ENCODE results near the gene USP31. TPM values are rescaled to one million over a fixed set of nuclear protein-coding genes. Genes with fewer than 3 reads are reported as not detected.

Gene USP31
- total and polyA plus RNA-seq, 2 of the 13 experiments (the other 11 are each of a cell fraction or from before 2014, with no cell fraction given) = 22.5 to 23.3 TPM

GRCh38 chr16:23061669-23062068 is 87.6 kb downstream of the USP31 start:
- Histone ChIP-seq H3K27me3 (ENCODE audit: control insufficient read depth in 1 of 2, insufficient read depth in 2 of 2, low read length in 2 of 2) (no peaks in the 10 kb centered on the region), H3K4me3 (replicated peaks in 1 of 3; ENCODE audit: insufficient read depth in 1 of 3, low read depth in 2 of 3, low read length in 3 of 3) (no peak overlapping the region), H3K27ac (ENCODE audit: extremely low read length, insufficient read depth, low read length) (no peak overlapping the region), H3K9me3 (ENCODE audit: low read length) (no peaks in the 10 kb centered on the region), H3K9ac (ENCODE audit: insufficient read depth, low read depth, low read length) (no peak overlapping the region), H3K4me2 (ENCODE audit: low read depth, low read length) (no peak overlapping the region), H4K20me1 (ENCODE audit: insufficient read depth, low read length) (peaks cover 4% of the 10 kb centered on the region; the same call in 1 of the 2 replicates), H2AFZ (ENCODE audit: low read length) (no peak overlapping the region), H3K79me2 (ENCODE audit: insufficient read depth, low read length) (no peaks in the 10 kb centered on the region), H3K36me3 (replicated peaks in 1 of 2; ENCODE audit: control insufficient read depth in 1 of 2, insufficient read depth in 2 of 2, low read length in 2 of 2) (peaks cover 3 to 4% of the 10 kb centered on the region in 2 experiments; a peak in 1 of 5 replicates), H3K4me1 (ENCODE audit: insufficient read depth, low read length) (no peaks in the 10 kb centered on the region)
- POLR2A ChIA-PET = no interaction called here
- WGBS (ENCODE audit: low lambda C conversion rate) = 53% methylated on average over 7 of the region's 7 CpGs
- intact Hi-C loops (cut with micrococcal nuclease; ENCODE audit: unreplicated experiment) = no loop called here
- no peak for FAIRE-seq
- CTCF ChIA-PET (ENCODE audit: low intra/inter-chr PET ratio, low total read pairs) = interaction anchor here (2.5 kb wide), 1 partner anchor 163 kb away, joined by 22 read pairs; no protein-coding TSS in a partner anchor
- BruUV-seq (replicated peaks) = no TSS peak
- DNase-seq (ENCODE audit: low spot score) = no peak
- in situ Hi-C loops (cut with HindIII; ENCODE audit: extremely low pct_ligation_motif_present, low pct_unique_long_range_greater_than_20kb) = loop anchor here (5.0 kb wide), 1 partner anchor 159 kb away; no protein-coding TSS in a partner anchor
- ATAC-seq = no peak
- TF ChIP-seq RBM22 (optimal IDR thresholded peaks at IDR 0.05; ENCODE audit: low read length) (peak; percentile 82), TCF7L2 (IDR thresholded peaks at IDR 0.05; ENCODE audit: low read depth, low read length) (peak; percentile 49; the same call in 1 of the 2 replicates), ZNF251 (CRISPR knock-in tag; IDR thresholded peaks at IDR 0.05) (no peak)
- TF ChIP-seq, protein P1, sequence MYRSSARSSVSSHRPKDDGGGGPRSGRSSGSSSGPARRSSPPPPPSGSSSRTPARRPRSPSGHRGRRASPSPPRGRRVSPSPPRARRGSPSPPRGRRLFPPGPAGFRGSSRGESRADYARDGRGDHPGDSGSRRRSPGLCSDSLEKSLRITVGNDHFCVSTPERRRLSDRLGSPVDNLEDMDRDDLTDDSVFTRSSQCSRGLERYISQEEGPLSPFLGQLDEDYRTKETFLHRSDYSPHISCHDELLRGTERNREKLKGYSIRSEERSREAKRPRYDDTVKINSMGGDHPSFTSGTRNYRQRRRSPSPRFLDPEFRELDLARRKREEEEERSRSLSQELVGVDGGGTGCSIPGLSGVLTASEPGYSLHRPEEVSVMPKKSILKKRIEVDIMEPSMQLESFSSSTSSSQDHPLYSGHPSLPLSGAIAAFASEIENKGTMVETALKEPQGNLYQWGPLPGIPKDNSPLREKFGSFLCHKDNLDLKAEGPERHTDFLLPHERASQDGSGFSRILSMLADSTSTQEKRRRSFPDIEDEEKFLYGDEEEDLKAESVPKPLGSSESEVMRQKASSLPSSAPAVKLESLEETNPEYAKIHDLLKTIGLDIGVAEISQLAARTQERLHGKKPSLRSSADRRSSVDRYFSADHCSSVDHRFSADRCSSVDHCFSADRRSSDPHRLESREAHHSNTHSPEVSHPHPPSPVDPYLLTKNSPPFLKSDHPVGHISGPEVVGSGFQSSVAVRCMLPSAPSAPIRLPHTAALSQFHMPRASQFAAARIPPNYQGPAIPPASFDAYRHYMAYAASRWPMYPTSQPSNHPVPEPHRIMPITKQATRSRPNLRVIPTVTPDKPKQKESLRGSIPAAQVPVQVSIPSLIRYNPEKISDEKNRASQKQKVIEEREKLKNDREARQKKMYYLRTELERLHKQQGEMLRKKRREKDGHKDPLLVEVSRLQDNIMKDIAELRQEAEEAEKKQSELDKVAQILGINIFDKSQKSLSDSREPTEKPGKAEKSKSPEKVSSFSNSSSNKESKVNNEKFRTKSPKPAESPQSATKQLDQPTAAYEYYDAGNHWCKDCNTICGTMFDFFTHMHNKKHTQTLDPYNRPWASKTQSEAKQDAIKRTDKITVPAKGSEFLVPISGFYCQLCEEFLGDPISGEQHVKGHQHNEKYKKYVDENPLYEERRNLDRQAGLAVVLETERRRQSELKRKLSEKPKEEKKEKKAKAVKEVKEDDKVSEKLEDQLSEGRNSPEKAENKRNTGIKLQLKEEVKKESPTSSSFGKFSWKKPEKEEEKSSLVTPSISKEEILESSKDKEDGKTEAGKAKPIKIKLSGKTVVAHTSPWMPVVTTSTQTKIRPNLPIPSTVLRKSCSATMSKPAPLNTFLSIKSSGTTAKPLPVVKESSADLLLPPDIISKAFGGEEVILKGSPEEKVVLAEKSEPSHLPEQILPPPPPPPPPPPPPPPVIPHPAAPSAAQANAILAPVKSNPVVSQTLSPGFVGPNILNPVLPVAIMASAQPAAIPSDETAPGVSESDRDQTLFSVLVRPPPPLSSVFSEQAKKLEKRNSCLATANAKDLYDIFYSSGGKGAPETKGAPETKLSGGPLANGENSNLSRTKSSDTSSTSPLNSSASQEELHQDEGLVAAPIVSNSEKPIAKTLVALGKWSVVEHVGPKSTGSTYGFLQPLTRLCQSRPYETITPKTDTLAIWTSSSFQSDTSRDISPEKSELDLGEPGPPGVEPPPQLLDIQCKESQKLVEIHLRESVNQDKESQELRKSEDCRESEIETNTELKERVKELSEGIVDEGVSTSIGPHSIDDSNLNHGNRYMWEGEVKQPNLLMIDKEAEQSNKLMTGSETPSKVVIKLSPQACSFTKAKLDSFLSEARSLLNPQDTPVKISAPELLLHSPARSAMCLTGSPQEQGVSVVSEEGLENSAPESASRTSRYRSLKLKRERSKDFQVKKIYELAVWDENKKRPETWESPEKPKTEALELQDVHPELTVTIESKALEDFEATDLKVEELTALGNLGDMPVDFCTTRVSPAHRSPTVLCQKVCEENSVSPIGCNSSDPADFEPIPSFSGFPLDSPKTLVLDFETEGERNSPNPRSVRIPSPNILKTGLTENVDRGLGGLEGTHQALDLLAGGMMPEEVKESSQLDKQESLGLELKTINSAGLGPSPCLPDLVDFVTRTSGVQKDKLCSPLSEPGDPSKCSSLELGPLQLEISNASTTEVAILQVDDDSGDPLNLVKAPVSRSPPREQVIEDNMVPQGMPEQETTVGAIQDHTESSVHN (CRISPR knock-in tag; IDR thresholded peaks at IDR 0.05) = no peak

All from HepG2 (cell line).